ENCODE data around the gene PROCR.
A peak's percentile ranks its signal among the peaks of the same experiment; 100 is the strongest.
"Not testable (repeated sequence)": the region's sequence is repeated elsewhere in the genome, so short reads cannot be mapped to it uniquely, and the experiment has no call there.

The PROCR gene

DNA sequence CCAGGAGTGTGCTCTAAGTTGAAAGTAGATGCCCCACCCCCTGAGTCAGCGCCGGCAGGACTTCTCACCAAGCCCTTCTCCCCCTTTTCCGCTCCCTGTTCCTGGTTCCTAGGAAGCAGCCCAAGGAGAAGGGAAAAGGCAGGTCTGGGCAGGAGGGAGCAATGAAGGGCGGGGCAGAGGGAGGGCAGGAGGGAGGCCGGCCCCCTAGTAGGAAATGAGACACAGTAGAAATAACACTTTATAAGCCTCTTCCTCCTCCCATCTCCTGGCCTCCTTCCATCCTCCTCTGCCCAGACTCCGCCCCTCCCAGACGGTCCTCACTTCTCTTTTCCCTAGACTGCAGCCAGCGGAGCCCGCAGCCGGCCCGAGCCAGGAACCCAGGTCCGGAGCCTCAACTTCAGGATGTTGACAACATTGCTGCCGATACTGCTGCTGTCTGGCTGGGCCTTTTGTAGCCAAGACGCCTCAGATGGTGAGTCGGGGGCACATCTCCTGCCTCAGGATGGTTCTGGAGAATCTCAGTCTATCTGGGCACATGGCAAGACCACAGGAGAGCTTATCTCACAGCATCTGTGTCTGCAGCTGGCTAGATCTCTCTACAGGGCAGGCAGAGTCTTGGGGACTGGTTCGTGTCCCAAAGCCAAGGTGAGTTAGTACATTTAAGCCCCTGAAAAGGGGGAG is at the start of gene PROCR:
Gene PROCR, plus strand, starts transcription at position 320 of the 681 bp plus-strand sequence. Its CDS starts 83 bp downstream, at position 403.
- no peak for DNase-seq

DNA sequence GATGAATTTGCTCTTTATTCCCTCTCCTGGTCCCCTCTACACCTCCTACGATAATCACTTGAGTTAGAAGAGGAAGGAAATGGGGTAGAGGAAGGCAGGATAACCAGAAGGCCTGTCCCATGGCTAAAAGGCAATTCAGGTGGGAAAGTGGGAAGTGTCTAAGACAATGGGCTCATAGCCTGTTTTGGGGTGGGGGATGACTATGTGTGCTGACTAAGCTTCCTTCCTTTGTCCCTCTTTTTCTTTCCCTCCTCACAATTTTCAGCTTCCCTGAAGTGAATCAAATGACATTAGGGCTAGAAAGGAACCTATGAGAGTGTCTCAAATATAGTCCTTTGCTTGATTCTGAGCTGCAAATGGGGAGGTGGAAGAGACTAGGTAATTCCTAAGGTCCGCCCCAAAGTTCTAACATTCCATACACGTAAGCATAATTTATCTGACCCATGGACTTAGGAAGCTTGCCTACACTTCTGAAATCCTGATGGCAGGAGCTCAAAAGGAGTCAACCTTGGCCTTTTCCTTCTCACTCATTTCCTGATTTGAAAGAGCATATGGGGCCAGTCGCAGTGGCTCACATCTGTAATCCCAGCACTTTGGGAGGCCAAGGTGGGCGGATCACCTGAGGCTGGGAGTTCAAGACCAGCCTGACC is 49.0 kb upstream of the PROCR start:
- DNase-seq, result no peak

DNA sequence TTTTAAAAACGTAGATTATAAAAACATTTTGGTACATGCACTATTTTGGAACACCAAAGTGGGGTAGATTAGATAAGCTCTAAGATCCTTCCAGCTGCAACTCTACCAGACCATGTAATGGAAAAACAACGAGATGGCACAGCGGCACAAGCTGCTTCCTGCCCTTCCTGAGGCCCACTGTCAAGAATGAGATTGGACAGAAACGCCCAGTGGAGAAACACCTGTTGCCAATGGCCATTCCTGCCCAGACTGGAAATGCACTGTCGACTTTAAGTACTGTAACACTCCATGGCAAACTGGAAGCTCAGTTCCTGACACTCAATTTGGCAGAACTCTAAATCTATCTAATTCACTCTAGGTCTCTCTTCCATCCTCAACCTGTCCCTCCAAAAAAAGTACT is 46.1 kb upstream of the PROCR start:
- DNase-seq, result no peak

DNA sequence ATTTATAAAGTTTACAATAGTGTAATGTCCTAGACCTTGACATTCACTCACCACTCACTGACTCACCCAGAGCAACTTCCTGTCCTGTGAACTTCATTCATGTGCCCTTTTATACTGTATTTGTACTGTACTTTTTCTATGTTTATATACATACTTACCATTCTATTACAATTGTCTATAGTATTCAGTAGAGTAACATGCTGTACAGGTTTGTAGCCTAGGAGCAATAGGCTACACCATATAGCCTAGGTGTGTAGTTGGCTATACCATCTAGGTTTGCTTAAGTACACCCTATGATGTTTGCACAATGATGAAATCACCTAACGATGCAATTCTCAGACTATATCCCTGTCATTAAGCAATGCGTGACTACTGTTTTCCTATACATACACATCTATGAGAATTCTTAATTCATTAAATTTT is 42.2 kb upstream of the PROCR start:
- DNase-seq, result no peak

DNA sequence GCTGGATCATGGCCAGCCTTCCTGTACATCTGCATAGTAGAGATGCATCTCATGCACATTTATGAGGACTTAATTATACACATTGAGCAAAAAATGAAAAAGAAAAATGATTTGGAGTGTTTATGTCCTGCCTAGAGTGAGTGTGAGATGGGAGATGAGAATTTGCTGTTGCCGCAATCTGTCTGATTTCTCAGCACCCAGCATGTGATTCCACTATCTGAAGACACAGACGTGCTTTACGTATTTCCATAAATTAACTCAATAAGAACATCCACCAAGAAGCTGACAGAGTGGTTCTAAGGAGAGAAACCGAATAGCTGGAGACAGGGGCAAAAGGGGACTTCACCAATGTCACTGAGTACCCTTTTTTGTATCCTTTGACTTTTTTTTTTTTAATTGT is 39.9 kb upstream of the PROCR start:
- DNase-seq, result no peak

DNA sequence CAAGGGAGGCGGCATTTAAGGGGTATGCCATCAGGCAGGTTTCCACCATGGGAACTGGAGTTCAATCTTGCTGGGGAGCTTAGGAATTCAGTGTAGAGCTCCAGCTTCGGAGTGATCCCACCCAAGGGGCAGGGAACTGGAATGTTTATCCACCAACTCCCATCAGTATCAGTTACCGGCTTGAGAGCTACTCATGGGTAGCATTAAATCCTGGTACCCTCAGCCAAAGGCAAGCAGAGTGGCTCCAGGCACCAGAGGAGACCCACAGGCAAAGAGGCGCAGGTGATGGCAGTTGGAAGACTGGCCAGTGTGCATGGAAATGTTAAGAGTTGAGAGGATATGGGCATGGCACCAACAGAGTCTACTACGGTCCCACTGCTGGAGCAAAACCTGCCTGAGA is 38.8 kb upstream of the PROCR start:
- DNase-seq, result no peak

DNA sequence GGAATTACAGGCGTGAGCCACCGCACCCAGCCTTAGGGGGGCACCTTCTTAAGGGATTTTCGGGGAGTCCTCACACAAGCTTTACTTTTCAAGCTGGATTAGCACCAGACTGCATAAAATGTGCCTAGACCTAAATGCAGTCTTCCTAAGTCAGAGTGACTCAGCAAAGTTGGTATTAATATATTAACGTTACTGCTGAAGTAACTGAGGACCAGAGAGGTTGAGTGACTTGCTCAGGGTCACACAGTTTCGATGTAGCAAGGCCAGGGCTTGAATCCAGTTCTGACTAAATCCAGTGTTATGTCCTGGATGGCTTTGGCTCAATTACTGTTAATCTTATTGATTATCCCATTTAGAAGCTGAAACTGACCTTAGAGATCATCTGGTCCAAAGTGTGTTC is 38.1 kb upstream of the PROCR start:
- DNase-seq, result no peak

DNA sequence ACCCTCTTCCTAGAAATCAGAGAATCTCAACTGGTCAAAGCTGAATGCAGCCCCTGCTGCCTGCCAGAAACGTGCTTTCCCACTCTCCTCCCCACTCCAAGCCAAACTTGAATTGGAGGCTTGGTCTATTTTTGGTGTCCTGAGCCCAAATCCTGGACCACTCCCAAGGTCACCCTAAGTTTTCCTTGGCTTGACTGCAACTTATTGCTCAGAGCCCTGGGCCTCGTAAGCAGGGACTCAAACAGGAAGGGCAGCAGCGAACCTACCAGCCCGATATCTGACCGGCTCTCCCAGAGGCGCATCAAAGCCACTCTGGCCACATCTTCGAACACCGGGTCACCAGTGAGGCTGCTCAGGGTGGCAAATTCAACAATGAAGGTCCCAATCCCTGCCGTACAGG is 37.4 kb upstream of the PROCR start:
- DNase-seq, result no peak

DNA sequence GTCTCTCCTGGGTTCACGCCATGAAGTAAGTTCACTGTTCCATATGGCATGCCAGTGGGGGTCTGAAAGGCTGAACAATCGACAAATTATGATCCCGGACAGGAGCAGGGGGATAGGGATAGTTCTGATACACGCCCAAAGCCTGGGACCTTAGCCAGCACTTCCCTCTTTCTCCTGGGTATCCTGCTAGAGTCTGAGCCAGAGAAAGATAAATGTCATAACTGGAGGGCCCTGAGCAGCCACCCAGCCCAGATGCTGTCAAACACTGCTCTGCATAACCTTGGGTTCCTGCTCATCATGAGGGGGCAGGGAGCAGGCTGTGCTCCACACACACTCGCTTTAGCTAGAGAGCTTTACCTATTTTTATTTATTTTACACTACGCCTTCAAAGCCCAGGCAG is 37.0 kb upstream of the PROCR start:
- no peak for DNase-seq

DNA sequence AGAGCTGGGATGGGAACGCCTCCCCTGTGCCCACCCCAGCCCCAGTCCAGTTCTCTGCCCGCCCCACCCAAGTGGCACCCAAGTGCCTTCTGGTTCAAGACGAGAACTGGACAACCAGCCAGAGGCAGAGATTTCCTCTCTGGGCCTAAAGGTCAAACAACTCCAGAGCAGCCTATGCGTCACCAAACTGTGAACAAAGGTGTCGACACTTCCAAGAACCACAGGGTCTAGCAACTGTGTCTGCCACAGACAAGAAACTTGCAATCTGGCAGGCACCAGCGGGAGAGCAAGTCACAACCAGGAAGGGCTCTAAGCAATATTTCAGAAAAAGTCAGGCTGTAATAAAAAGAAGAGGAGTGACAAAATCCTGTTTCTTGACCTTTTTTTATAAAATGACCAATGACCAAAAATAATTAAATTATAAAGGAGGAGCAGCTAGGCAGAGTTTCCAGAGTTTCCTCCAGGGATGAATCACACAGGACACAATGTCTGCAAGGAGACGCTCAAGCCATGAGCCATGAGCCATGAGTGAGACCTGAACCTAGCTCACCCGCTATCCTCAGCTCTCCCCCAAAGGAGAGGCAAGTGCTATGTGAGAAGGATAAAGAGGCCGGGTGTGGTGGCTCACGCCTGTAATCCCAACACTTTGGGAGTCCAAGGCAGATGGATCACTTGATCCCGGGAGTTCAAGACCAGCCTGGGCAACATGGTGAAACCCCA is 35.8 kb upstream of the PROCR start:
- no peak for DNase-seq

DNA sequence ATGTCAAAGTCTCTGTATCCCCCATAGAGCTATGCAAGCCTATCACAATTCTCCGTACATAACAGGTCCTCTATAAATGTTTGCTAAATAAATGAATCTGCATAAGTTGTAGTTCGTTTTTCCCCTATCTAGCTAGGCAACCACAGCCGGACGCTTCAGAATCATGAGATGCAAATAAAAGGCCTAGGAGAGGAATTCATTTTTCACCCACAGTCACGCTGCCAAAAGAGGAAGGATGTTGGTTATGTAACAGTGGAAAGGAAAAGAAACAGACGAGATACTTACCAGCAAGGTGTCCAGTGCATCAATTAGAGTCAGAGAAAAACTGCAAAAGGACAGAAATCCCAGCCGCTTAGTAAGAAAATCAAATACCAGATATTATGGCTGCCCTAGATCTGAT is 27.2 kb upstream of the PROCR start:
- DNase-seq, result no peak

DNA sequence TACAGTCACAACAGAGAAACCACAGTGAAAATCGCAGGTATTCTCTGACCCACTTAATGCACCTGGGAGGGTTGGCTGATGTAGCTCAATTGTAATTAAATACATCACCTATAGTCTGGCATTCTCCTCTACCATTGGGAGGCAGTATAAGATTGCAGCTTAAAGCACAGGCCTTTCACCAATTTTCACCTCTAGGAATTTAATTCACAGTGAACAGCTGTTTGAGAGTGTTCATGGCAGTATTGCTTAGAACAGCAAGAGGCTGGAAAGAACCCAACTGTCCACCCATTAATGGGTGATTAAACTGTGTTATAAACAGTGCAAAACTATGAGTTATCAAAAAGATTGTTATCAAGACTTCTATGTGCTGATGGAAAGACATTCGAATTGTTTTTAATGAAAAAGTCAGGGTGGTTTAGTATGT is 26.7 kb upstream of the PROCR start:
- peak; percentile 54 for DNase-seq

DNA sequence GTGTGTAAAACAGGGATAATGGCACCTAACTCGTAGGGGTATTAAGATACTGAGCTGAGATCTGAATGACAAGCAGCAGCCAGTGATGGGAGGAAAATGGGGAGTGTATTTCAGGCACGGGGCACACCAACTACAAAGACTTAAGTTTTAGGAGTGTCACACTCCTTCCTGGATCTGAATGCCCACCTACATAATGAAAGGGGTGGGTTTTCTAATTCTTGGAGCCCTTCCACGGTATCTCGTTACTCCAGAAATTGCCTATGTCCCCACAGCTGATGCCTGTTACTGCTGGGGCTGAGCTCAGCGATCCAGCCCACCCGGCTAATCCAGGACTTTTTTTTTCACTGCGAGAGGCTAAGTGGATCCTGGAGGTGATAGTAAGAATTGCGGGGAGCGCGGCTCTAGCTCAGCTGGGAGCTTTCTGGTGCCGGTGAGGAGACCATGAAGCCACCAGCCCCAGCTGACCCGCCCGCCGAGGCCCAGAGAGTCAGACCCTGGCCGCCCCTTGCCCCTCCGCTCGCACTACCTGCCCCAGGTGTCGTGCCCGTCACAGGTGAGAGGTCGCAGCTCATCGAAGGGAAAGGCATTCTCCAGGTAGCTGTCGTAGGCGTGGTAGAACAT is 25.5 kb upstream of the PROCR start:
- DNase-seq, result no peak

DNA sequence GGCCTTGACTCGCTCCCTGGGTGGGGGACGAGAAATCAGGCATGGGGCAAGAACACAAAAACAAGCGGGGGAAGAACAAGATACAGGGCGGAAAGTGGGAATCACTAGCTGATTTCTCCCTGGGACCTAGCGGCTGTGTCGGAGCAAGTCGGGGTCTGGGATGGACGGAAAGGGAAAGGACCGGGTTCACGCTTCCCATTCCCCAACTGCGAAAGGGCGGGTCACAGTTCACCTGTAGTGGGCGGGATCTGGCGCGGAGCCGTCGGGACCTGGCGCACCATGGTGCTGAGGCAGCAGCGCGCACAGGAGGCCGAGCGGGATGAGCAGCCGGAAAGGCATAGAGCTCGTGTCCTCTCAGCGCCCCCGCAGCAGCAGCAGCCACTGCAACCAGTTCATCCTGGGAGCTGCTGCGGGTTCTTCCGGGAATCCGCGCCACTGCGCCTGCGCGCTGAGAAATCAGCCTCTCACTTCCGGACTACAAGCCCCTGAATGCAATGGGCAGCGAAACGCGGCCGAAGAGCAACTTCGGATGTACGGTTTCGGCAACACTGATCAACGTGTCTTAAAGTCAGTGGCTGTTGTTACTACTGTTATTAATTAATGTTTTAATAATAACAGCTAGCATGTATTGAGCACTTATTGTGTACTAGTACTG is 24.8 kb upstream of the PROCR start, which contains the start of gene EDEM2:
Gene EDEM2, minus strand, starts transcription at position 417 of the 655 bp plus-strand sequence. Its CDS starts 78 bp downstream, at position 339.
- peak; percentile 78 for DNase-seq

DNA sequence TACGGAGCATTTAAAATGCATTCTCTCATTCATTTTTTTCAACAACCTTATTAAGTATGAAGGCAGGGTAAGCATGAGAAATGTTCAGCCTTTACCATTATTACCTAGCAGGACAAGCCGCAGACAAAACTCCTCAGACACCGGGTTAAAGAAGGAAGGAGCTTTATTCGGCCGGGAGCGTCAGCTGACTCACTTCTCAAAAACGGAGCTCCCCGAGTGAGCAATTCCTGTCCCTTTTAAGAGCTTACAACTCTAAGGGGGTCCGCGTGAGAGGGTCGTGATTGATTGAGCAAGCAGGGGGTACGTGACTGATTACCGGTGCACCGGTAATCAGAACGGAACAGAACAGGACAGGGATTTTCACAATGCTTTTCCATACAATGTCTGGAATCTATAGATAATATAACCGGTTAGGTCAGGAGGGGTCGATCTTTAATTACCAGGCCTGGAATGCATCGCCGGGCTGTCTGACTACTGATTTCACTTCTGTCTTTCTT is 24.2 kb upstream of the PROCR start:
- DNase-seq, result not testable (repeated sequence)

DNA sequence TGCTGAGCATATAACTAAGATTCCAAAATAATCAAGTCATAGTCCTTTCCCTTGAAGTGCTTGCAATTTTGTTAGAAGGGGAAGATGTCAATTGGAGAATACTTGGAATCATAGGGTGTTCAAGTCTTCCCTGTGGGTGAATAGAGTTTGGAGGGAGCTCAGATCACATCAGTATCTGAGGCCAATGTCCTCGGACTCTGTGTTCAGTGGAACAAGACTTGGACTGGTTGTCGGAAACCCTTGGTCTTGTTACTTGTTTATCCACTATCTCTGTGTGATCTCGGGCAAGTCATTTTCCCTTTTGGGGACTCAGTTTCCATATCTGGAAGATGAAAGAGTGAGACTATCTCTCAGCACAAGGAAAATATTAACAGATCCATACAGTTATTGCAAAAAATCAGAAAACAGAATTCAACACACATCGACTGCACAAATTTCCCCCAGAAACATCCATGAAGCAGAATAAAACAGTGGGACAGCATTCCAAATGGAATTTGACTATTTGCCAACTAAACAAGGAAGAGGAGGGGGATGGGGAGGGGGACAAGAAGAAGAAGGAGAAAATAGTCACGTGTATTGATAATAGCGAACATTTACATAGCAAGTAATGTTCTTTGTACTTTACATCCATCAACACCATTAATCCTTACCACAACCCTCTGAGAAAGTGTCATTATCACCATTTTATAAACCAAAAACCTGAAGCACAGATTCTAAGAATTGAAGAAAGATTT is 20.9 kb upstream of the PROCR start:
- no peak for DNase-seq

DNA sequence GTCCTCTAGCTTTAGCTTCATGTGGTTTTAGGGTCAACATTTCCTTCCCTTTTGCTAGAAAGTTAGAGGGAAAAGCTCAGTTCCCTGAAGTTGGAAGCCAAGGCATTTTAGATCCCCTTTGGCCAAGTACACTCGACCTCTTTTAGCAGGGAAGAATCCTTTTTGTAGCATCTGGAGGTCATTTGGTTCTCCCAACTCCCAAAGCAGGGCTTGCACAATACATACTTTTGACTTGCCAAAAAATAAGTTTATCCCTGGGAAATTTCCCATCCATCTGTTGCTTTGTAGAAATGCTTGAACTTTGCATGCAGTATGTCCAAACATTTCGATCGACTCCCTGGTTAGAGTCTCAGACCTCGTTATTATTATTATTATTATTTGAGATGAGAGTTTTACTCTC is 20.1 kb upstream of the PROCR start:
- DNase-seq, result no peak

DNA sequence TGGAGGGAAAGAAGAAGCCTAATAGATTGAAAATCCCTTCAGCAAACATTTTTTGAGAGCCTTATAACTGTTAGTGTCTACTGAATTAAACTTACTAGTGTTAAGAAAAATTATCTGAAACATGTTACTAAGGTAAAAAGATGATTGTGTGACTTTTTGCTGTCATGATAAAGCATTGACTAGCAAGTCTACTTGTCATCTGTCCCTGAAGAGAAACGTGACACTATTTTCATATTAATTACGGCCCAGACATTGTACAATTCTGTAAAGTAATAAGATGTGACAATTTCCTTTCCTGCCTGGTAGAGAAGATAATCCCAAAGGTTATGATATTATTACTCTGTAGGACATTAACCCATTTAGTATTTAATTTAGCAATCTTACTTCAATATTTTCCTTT is 15.9 kb upstream of the PROCR start:
- no peak for DNase-seq

DNA sequence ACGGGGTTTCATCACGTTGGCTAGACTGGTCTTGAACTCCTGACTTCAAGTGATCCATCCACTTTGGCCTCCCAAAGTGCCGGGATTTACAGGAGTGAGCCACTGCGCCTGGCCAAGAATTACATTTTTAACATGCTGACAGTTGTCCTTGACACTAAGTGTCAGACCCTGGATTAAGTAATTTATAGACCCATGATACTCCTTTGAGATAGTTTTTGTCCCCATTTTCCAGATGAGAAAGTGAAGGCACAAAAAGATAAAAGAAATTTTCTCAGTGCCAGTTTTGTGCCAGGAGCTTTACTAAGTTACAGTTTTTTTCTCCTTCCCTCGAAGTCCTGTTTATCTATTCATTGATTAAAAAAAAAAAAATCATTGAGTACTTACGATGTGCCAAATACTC is 14.9 kb upstream of the PROCR start:
- no peak for DNase-seq

DNA sequence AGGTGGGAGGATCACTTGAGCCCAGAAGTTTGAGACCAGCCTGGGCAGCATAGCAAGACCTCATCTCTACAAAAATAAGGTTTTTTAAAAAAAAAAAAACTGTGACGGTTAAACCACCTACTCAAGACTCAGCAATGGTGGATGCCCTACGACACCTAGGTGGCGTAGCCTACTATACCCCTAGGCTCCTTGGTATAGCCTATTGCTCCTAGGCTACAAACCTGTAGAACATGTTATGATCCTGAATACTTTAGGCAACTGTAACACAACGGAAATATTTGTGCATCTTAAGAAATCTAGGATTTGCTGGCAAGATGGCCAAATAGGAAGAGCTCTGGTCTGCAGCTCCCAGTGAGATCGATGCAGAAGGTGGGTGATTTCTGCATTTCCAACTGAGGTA is 11.5 kb upstream of the PROCR start:
- not testable (repeated sequence) for DNase-seq

DNA sequence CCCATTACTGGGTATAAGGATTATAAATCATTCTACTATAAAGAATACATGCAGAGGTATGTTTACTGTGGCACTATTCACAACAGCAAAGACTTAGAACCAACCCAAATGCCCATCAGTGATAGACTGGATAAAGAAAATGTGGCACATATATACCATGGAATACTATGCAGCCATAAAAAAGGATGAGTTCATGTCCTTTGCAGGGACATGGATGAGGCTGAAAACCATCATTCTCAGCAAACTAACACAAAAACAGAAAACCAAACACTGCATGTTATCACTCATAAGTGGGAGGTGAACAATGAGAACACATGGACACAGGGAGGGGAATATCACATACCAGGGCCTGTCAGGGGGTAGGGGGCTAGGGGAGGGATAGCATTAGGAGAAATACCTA is 7.3 kb upstream of the PROCR start:
- not testable (repeated sequence) for DNase-seq
